ENCODE results near the gene RAD51B.
A peak's percentile ranks its signal among the peaks of the same experiment; 100 is the strongest.

Gene RAD51B

GRCh38 chr14:68398370-68398769, 578.8 kb downstream of the RAD51B start:
- no peak for ATAC-seq

- ATAC-seq, result no peak
Measured at GRCh38 chr14:68399971-68400370, 580.4 kb downstream of the RAD51B start.

- no peak for ATAC-seq
Measured at GRCh38 chr14:68401317-68401716, 581.7 kb downstream of the RAD51B start.

DNA sequence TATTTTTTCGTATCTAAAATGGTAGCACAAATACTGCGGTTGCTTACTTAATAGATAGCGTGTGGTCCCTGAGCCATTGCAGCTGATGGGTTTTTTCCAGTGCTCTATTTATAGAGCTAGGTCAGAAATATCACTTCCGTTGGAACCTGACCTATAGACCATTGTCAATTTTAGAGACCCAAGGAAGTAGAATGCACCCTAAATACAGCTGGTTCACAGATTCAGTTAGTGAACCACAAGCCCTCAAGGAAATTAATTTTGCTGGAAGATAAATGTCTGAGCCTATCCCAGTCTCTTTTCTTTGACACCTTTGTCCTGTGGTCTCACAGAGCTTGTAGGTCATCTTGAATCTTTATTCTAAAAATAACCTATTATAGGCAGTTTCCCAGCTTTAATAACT, 582.3 kb downstream of the RAD51B start:
- peak; percentile 44 to 61 for ATAC-seq

GRCh38 chr14:68402525-68403101, 583.0 kb downstream of the RAD51B start:
- no peak for ATAC-seq

DNA sequence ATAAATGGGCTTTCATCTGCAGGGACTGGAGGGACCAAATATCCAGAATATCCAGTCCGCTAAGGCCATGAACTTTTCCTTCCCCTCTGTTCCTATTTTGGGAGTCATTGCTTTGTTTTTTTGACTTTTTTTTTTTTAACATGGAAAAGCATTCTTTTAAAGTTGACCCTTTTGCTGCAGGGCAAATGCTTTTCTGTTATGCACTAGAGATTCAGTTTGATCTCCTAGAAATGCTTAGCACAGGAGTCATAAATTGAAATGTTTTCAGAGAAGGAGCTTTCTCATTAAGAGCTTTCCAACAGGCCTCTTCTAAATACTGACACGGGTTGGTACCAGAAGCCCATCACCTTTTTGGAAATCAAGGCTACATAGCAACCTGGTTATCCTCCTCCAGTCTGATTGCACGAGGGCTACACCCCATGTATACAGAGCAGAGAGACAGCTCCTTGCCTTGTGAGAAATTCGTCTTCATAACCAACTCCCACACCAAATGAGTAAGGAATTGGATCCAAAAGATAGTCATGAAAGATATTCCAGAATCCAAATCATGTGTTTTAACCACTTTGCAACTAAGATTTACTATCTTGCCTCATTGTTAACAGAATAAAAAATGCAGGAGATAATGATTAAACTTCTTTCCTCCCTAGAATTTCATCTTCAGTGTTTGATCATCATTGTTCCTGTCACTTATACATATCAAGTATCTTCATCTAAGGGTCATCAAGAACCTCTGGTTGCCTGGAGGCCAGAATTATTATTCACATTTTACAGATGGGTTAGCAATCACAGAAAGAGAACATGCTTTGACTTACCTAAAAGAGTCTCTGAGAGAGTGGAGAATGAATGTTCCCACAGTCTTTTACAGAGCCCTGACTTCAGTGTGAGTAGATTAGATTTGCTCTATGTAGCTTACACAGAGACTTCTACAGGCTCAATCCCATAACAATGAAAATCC, 583.9 kb downstream of the RAD51B start:
- no peak for ATAC-seq

DNA sequence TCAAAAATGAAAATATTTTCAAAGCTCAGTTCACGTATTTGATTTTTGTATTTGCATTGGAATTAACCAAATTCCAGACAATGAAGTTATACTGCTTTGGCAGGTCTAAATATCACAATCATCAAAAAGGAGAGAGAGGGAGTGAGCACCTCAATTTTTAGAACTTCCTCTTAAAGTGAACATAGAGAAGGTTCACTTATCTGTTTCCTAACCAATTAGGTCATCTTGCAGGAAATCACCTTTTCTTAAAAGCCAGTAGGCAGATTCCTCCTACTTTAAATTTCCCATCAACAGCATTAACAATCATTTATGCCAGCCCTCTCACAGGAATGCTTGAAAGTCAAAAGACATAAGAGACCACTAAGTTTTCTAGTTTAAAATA, 584.6 kb downstream of the RAD51B start:
- no peak for ATAC-seq

DNA sequence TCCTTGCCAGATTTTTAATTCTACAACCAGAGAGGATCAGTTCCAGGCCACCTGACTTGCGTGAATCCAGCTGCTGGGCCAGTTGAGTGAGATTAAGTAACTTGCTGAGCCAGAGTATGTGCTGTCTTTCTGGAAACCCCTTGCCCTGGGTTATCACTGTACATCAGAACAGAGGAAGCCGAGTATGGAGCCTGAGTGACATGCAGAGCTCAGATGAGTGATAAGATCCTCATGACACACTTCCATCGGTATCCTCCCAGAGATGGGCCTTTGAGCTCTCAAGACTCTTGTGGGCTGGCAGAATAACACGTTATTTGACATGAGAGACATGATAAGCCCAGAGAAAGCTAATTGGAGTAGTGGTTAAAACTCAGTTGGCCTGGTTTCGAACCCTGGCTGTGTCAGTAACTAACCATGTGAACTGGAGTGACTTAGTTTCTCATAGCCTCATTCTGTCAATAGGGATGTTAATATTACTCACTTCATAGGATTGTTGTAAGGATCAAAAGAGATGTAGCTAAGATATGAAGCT, 585.1 kb downstream of the RAD51B start:
- ATAC-seq, result peak; percentile 57 to 68

- ATAC-seq, result peak; percentile 80 to 84
Measured at GRCh38 chr14:68405961-68406360, 586.4 kb downstream of the RAD51B start.

GRCh38 chr14:68407285-68407684, 587.7 kb downstream of the RAD51B start:
- ATAC-seq, result no peak

GRCh38 chr14:68407825-68408224, 588.2 kb downstream of the RAD51B start:
- ATAC-seq, result no peak

- no peak for ATAC-seq
Measured at GRCh38 chr14:68408680-68409079, 589.1 kb downstream of the RAD51B start.

DNA sequence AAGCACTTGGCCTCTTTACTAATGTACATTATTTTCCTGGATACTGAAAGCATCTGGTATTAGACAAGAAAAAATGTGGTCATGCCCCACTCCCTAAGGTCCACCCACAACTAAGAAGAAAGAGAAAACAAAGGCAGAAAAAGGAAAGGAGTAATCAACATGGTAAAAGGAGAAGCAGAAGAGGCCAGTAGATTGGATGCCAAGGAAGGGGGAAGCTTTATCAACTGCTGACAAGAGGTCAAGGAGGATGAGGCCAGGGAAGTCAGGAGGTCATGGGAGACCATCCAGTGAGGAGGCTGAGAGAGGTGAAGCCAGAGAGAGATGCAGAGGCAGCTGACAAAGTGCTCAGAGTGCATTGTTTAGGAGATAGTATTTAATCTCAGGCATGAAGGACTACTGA, 589.8 kb downstream of the RAD51B start:
- no peak for ATAC-seq

DNA sequence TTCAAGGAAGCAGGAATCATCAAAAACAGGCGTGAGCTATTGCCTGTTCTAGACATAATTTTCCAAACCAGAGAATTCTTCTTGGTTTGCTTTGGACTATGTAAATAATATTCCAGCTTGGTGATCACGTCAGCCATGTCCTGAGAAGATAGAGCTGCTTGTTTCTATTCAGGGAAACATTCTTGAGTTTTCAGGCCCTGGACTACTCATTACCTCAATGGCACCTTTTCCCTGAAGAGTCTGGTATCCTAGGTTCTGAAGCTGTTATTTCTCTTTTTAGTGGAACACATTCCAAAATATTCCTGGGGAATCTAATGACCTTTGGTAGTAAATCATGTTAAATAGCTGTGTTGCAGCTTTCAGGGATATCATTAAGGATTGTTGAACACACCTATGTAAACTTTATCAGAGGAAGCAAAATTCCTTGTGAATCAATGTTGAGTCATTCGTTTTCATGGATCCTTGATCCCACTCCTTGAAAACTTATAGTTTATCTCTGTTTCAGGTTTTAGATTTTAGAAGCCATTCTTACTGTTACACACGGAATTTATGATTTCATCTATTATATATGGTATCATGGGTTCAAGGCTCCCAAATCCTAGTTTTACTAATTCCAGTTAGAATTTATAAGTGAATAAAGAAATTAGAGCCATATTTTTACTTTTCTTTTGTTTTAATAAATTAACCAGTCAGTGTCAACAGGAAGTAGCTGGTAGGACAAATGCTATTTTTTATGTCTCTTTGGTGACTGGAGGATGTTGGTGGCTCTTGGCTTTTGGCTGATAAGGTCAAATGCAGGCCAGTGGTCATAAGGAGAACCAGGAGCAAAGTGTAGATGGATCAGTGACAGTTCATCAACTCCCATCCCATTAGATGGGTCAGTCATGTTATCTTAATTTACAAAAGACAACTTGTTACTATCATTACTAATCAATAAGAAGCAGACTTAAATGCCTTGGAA, 593.2 kb downstream of the RAD51B start:
- no peak for ATAC-seq

DNA sequence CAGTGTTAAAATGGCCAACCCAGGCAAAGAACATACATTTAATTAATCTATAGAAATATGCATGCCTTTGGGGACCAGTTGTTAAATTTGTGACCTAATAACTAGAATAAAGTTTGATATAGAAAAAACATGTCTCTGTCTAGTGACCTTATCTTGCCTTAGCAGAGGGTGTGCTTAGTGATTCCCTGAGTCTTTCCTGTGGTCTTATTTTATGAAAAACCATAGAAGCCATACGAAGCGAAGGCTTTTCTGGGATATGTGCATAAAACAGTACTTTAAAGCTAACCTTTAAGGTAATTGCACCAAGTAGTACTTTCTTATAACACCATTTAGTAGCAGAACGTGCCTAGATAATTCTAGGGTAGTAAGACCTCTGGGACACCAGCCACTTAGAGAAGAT, 593.9 kb downstream of the RAD51B start:
- ATAC-seq, result no peak

DNA sequence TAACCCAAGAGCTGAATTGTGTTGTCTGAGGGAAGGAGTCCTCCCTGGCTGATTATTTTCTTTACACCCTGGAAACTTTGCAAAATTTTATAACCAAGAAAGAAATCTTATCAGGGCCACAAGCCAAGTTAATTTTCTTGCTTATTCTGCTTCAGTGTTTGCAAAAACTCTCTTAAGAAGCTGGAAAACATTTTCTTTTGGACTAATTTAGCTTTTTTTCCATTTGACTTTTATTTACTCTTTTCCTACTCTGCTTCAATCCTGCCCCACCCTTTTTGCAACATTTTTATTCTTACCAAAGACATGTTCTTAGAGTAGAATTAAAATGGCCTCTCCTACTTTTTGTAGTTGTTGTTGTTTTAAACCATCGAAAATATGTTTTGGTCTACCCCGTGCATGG, 594.5 kb downstream of the RAD51B start:
- ATAC-seq, result no peak

- no peak for ATAC-seq
Measured at GRCh38 chr14:68416171-68416570, 596.6 kb downstream of the RAD51B start.

DNA sequence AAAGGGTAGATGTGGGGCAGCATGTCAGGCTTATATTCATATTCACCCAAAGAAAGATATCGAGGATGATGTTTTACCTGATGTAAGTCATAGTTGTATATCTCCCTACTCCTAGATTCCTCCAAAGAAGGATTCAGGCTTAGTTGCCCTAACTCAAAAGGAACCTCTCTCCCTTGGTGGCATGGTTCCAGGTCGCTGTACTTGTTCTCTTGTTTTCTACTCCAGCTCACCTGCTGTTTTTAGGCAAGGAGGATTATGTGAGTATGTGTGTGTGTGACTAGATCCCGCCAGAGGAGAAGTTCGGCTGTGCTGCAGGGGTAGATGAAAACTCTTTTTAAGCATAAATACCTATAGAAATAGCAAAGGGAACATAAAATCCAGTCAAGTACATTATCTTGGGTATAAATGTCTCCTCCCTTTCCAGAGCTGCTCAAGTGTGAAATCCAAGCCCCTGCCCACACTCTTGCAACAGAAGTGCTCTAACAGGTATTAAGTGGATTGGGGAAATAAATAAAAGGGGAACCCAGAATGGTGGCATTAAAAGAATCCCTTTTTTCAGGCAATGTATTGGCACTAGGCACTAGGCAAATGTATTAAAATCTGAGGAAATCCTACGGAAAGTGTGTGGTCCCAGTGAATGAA, 597.6 kb downstream of the RAD51B start:
- ATAC-seq, result no peak

- no peak for ATAC-seq
Measured at GRCh38 chr14:68418174-68419118, 598.9 kb downstream of the RAD51B start.

GRCh38 chr14:68420350-68420749, 600.8 kb downstream of the RAD51B start:
- no peak for ATAC-seq

DNA sequence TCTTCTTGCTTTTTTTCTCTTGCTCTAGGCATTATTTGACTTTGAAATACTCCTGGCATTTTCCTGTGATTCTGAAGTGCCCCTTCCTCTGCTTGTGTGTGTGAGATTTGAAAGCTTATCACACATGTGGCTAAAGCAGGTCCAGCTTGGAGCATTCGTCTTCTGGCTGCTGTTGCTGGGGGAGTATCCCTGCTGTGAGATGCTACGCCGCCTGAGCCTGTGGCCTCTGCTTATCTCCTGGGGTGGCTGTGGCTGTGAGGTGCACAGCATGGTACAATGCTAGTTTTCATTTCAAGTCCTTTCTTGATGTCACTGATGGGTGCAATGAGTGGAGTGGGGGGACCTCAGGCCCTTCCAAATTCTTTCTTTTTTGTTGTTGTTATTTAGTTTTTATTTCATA, 601.5 kb downstream of the RAD51B start:
- ATAC-seq, result no peak

Data from activated CD4-positive, CD25-positive, alpha-beta regulatory T cell treated with anti-CD3 and anti-CD28 coated beads, Interleukin-2, amount 50 U/mL, for 24 hours (primary cell).